ENCODE measurements around the gene ABCB9. TPM values are rescaled to one million over a fixed set of nuclear protein-coding genes. Genes with fewer than 3 reads are reported as not detected.

Gene ABCB9
- total and polyA plus RNA-seq, 2 of the 8 experiments (the other 6 are each of a cell fraction or from before 2014, with no cell fraction given) = 3.8 to 8.0 TPM

DNA sequence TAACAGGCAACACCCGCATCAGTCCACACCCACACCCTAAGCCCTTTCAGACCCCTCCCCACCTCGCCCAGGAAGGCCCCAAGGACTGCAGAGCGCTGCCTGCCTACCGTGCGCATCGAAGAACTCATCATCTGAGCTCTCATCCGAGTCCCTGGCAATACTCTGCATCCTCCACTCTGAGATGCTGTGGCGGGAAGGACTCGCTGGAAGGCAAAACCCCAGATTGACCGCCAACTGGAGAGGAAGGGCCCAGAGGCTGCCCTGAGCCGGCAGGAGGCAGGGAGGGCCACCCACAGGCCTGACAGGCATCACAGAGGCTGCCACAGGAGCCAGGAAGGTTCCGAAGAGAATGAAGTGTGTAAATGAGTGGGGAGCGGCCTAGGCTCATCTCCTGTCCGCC lies 38.0 kb upstream of the ABCB9 start:
- no peak overlapping the region for H3K23ac ChIP-seq (ENCODE audit: insufficient read length)
- H3K4me3 ChIP-seq (ENCODE audit: extremely low read depth in 1 of 4, insufficient read depth in 2 of 4, low read depth in 3 of 4, low read length in 4 of 4) = no peak overlapping the region
- no peak overlapping the region; a peak in 1 of 7 replicates for H3K9ac ChIP-seq (replicated peaks in 1 of 4; ENCODE audit: extremely low read depth in 1 of 4, low read depth in 3 of 4, low read length in 3 of 4)
- no peak overlapping the region for H4K8ac ChIP-seq (ENCODE audit: extremely low read depth, insufficient read depth, low read length)
- no peaks in the 10 kb centered on the region for H3K4me1 ChIP-seq (replicated peaks in 1 of 4; ENCODE audit: control insufficient read depth in 3 of 4, insufficient read depth in 4 of 4, low read length in 3 of 4)
- no peak overlapping the region for H3K4me2 ChIP-seq (ENCODE audit: insufficient read depth in 1 of 2, low read depth in 2 of 2, low read length in 2 of 2)
- no peaks in the 10 kb centered on the region for H3K9me3 ChIP-seq (ENCODE audit: insufficient read depth in 2 of 2, low read depth in 1 of 2, low read length in 1 of 2)
- CTCF ChIA-PET (ENCODE audit: partially characterized antibody) = no interaction called here
- POLR2A ChIA-PET (ENCODE audit: partially characterized antibody) = no interaction called here
- no peak overlapping the region for H3K4ac ChIP-seq (replicated peaks; ENCODE audit: insufficient read length, low read depth, low read length)
- H3K14ac ChIP-seq (ENCODE audit: insufficient read length) = no peak overlapping the region
- H3K23me2 ChIP-seq (ENCODE audit: low read depth, low read length) = no peaks in the 10 kb centered on the region
- DNase-seq (ENCODE audit: low read depth in 1 of 2, low spot score in 2 of 2) (no peak), FAIRE-seq (no peak)
- H2BK15ac ChIP-seq (ENCODE audit: low read length) = no peak overlapping the region
- peaks cover 0 to 3% of the 10 kb centered on the region in 2 experiments for H4K20me1 ChIP-seq (replicated peaks in 1 of 2; ENCODE audit: control insufficient read depth in 1 of 2, insufficient read depth in 2 of 2, low read length in 2 of 2)
- no peak overlapping the region for H4K5ac ChIP-seq (ENCODE audit: insufficient read length, low read depth, low read length)
- no peak overlapping the region for H2BK120ac ChIP-seq (replicated peaks; ENCODE audit: low read depth, low read length)
- H4K91ac ChIP-seq (replicated peaks; ENCODE audit: insufficient read length, low read length) = no peak overlapping the region
- 94% methylated on average over 14 of the region's 14 CpGs; no CpG with 5 or more reads in 1 of the 2 experiments for WGBS, 2 experiments (ENCODE audit: extremely low coverage in 1 of 2, insufficient coverage in 1 of 2, insufficient read length in 1 of 2, insufficient replicate concordance in 2 of 2, low coverage in 1 of 2, low lambda C conversion rate in 2 of 2, missing lambda C conversion rate in 1 of 2)
- no peak overlapping the region for H2AK5ac ChIP-seq (ENCODE audit: low read depth, low read length)
- H2BK20ac ChIP-seq (ENCODE audit: low read length) = no peak overlapping the region
- H2BK5ac ChIP-seq (ENCODE audit: low read depth, low read length) = no peak overlapping the region
- H3K79me2 ChIP-seq (ENCODE audit: control insufficient read depth in 1 of 2, insufficient read depth in 2 of 2, low read length in 2 of 2) = no peaks in the 10 kb centered on the region
- no peak overlapping the region for H2BK12ac ChIP-seq (ENCODE audit: low read depth, low read length)
- H3K18ac ChIP-seq (ENCODE audit: extremely low read depth, low read length) = no peak overlapping the region
- H3K79me1 ChIP-seq (ENCODE audit: low read depth, low read length) = no peaks in the 10 kb centered on the region
- no peaks in the 10 kb centered on the region for H3K36me3 ChIP-seq (ENCODE audit: control insufficient read depth in 2 of 4, insufficient read depth in 4 of 4, low read length in 3 of 4)
- no peak overlapping the region for H2AFZ ChIP-seq (ENCODE audit: low read length)
- TF ChIP-seq GTF2F1 (IDR thresholded peaks at IDR 0.05; ENCODE audit: borderline replicate concordance, low read depth, low read length) (no peak), CBX5 (IDR thresholded peaks at IDR 0.05; ENCODE audit: low read depth, low read length) (no peak), KDM5A (IDR thresholded peaks at IDR 0.05; ENCODE audit: low read length) (no peak), SP4 (IDR thresholded peaks at IDR 0.05; ENCODE audit: low read length) (no peak), EGR1 (IDR thresholded peaks at IDR 0.05; ENCODE audit: borderline replicate concordance, low read depth, low read length) (no peak)
- TF ChIP-seq, protein P1, sequence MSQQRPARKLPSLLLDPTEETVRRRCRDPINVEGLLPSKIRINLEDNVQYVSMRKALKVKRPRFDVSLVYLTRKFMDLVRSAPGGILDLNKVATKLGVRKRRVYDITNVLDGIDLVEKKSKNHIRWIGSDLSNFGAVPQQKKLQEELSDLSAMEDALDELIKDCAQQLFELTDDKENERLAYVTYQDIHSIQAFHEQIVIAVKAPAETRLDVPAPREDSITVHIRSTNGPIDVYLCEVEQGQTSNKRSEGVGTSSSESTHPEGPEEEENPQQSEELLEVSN (IDR thresholded peaks at IDR 0.05) = no peak
- no peaks in the 10 kb centered on the region for H3K27me3 ChIP-seq (replicated peaks in 1 of 4; ENCODE audit: control insufficient read depth in 3 of 4, extremely low read depth in 1 of 4, insufficient read depth in 3 of 4, low read length in 3 of 4)
- no peak overlapping the region for H3K56ac ChIP-seq (replicated peaks; ENCODE audit: insufficient read length, low read depth, low read length)
- H3K27ac ChIP-seq (ENCODE audit: low read depth, low read length) = no peak overlapping the region

Measured in H1 (cell line).